Naive thymus-derived CD8-positive, alpha-beta T cell (primary cell): ENCODE data around the gene ZMIZ1. TPM values are rescaled to one million over a fixed set of nuclear protein-coding genes. Genes with fewer than 3 reads are reported as not detected.

Source experiments
- ATAC-seq, 2 donors: fragments of 150-1000 bp; cut with Tn5 transposase in 1 of 2; sonication (Bioruptor Pico), chemical (Tn5 transposase) in 1 of 2; 1 replicate in 1 of 2; 2 replicates in 1 of 2; pipeline ENCODE4 v1.10.0; 2021; ENCODE audit warnings: mild to moderate bottlenecking in 2 of 2, moderate library complexity in 2 of 2
- POLR2A ChIA-PET: fragments of 350-600 bp; sonication (Branson Sonifier 250); formaldehyde crosslinking; loops from one replicate; lab custom pipeline; 2021; ENCODE audit warnings: antibody characterized with exemption; lab: Charles Lee
- DNase-seq, 10 donors: peaks; one replicate each; pipeline versions ENCODE4 v3.0.0 to v3.0.0-alpha.2; 2020 to 2022
- H3K27ac Mint-ChIP-seq, 10 donors: one replicate each; pipeline ENCODE4 v1.8.0; 2020 to 2022; ENCODE audit warnings: mild to moderate bottlenecking in 10 of 10, mixed read lengths in 10 of 10, moderate library complexity in 4 of 10, inconsistent platforms in 1 of 10
- H3K27me3 Mint-ChIP-seq, 5 donors: one replicate each; pipeline ENCODE4 v1.8.0; 2021 to 2022; ENCODE audit warnings: mixed read lengths in 5 of 5
- H3K36me3 Mint-ChIP-seq, 3 donors: one replicate each; pipeline ENCODE4 v1.8.0; 2020 to 2022; ENCODE audit warnings: mixed read lengths in 3 of 3, mild to moderate bottlenecking in 2 of 3, inconsistent platforms in 1 of 3
- H3K4me1 Mint-ChIP-seq, 4 donors: one replicate each; pipeline ENCODE4 v1.8.0; 2021 to 2022; ENCODE audit warnings: mixed read lengths in 4 of 4
- H3K4me3 Mint-ChIP-seq, 10 donors: one replicate each; pipeline ENCODE4 v1.8.0; 2020 to 2022; ENCODE audit warnings: mild to moderate bottlenecking in 10 of 10, mixed read lengths in 10 of 10, moderate library complexity in 6 of 10, inconsistent platforms in 1 of 10
- H3K9me3 Mint-ChIP-seq, 9 donors: one replicate each; pipeline ENCODE4 v1.8.0; 2020 to 2022; ENCODE audit warnings: mixed read lengths in 9 of 9, mild to moderate bottlenecking in 3 of 9, inconsistent platforms in 1 of 9, moderate library complexity in 1 of 9
- polyA plus RNA-seq, 3 donors: library from polyadenylated mRNA; unstranded; fragments of 300-500 nt; fragmentation: Illumina TruSeq; gene quantifications; one replicate each; pipeline ENCODE4 v1.2.3, GENCODE V29; 2021
- total RNA-seq, 8 experiments: library from RNA in 2 of 8; stranded (reverse) in 2 of 8; gene quantifications; one replicate each; pipeline ENCODE4 v1.2.3 and lab custom pipeline; 2021 to 2026

The ZMIZ1 gene
- total and polyA plus RNA-seq, 5 experiments from 2014 or later: 1.4 to 11.6 (median 2.7) TPM

GRCh38 chr10:79025199-79025832, 43.5 kb upstream of the ZMIZ1 start:
- peak overlapping the region; percentile 76 to 90 (median 86) for H3K27ac Mint-ChIP-seq
- H3K9me3 Mint-ChIP-seq: no peaks in the 10 kb centered on the region
- ATAC-seq (peak; percentile 80 to 81), DNase-seq (peak; percentile 43 to 86 (median 72))
- peak overlapping the region; percentile 11 to 75 (median 58) for H3K4me3 Mint-ChIP-seq
- H3K36me3 Mint-ChIP-seq: no peaks in the 10 kb centered on the region
- POLR2A ChIA-PET: interaction anchor here (0.6 to 2.2 kb wide), 2 partner anchors 22 to 117 kb away, joined by 3 to 15 read pairs; no protein-coding TSS in a partner anchor
- peaks cover 40 to 74% (median 56%) of the 10 kb centered on the region in 4 donors for H3K4me1 Mint-ChIP-seq
- no peaks in the 10 kb centered on the region for H3K27me3 Mint-ChIP-seq

- DNase-seq: no peak
- no peaks in the 10 kb centered on the region for H3K36me3 Mint-ChIP-seq
- peak overlapping the region; percentile 80 to 90 (median 86) for H3K27ac Mint-ChIP-seq
- ATAC-seq: no peak
- peak overlapping the region in 4 of 10 donors; percentile 41 to 75 (median 64) for H3K4me3 Mint-ChIP-seq
- H3K9me3 Mint-ChIP-seq: no peaks in the 10 kb centered on the region
- POLR2A ChIA-PET: interaction anchor here (0.6 to 1.4 kb wide), 2 partner anchors 88 to 296 kb away, joined by 3 to 4 read pairs; no protein-coding TSS in a partner anchor
- peaks cover 40 to 77% (median 56%) of the 10 kb centered on the region in 4 donors for H3K4me1 Mint-ChIP-seq
- H3K27me3 Mint-ChIP-seq: no peaks in the 10 kb centered on the region
Measured at GRCh38 chr10:79026341-79026761, 42.4 kb upstream of the ZMIZ1 start.

- POLR2A ChIA-PET: interaction anchor here (0.6 to 1.4 kb wide), 2 partner anchors 87 to 296 kb away, joined by 3 to 4 read pairs; no protein-coding TSS in a partner anchor
- no peaks in the 10 kb centered on the region for H3K9me3 Mint-ChIP-seq
- peak overlapping the region in 9 of 10 donors; percentile 15 to 84 (median 72) for H3K4me3 Mint-ChIP-seq
- H3K27me3 Mint-ChIP-seq: no peaks in the 10 kb centered on the region
- DNase-seq: no peak
- H3K4me1 Mint-ChIP-seq: peaks cover 40 to 77% (median 56%) of the 10 kb centered on the region in 4 donors
- peak overlapping the region in 8 of 10 donors; percentile 69 to 91 (median 78) for H3K27ac Mint-ChIP-seq
- ATAC-seq: no peak
- H3K36me3 Mint-ChIP-seq: no peaks in the 10 kb centered on the region
Measured at GRCh38 chr10:79026806-79027146, 42.0 kb upstream of the ZMIZ1 start.

- Mint-ChIP-seq H3K36me3 (no peaks in the 10 kb centered on the region), H3K27ac (peak overlapping the region; percentile 69 to 91 (median 76)), H3K4me1 (peaks cover 40 to 77% (median 56%) of the 10 kb centered on the region in 4 donors), H3K27me3 (no peaks in the 10 kb centered on the region), H3K9me3 (no peaks in the 10 kb centered on the region), H3K4me3 (peak overlapping the region in 9 of 10 donors; percentile 30 to 84 (median 72))
- POLR2A ChIA-PET: interaction anchor here (0.6 to 2.6 kb wide), 11 partner anchors 8 to 295 kb away, joined by 3 to 17 read pairs (median 3); no protein-coding TSS in a partner anchor
- ATAC-seq: peak; percentile 69
- DNase-seq: peak in 8 of 10 donors; percentile 29 to 77 (median 60)
Measured at GRCh38 chr10:79027147-79028055, 41.4 kb upstream of the ZMIZ1 start.

GRCh38 chr10:79028056-79028430, 40.7 kb upstream of the ZMIZ1 start:
- no peaks in the 10 kb centered on the region for H3K9me3 Mint-ChIP-seq

GRCh38 chr10:79028451-79029010, 40.2 kb upstream of the ZMIZ1 start:
- H3K36me3 Mint-ChIP-seq: no peaks in the 10 kb centered on the region
- POLR2A ChIA-PET: interaction anchor here (0.7 to 2.6 kb wide), 10 partner anchors 9 to 111 kb away, joined by 3 to 17 read pairs (median 4); no protein-coding TSS in a partner anchor
- peak overlapping the region in 5 of 10 donors; percentile 56 to 84 (median 76) for H3K4me3 Mint-ChIP-seq
- peaks cover 0 to 2% (median 0%) of the 10 kb centered on the region in 5 donors for H3K27me3 Mint-ChIP-seq
- H3K4me1 Mint-ChIP-seq: peaks cover 35 to 70% (median 51%) of the 10 kb centered on the region in 4 donors
- H3K27ac Mint-ChIP-seq: peak overlapping the region; percentile 40 to 91 (median 76)
- no peak for DNase-seq
- H3K9me3 Mint-ChIP-seq: no peaks in the 10 kb centered on the region
- ATAC-seq: no peak

More at GRCh38 chr10:79028056-79028430, 40.7 kb upstream of the ZMIZ1 start:
- DNase-seq (no peak), ATAC-seq (no peak)
- H3K27ac Mint-ChIP-seq: peak overlapping the region; percentile 40 to 91 (median 76)
- H3K4me3 Mint-ChIP-seq: peak overlapping the region in 9 of 10 donors; percentile 30 to 84 (median 72)
- no peaks in the 10 kb centered on the region for H3K36me3 Mint-ChIP-seq
- POLR2A ChIA-PET: interaction anchor here (0.7 to 2.6 kb wide), 11 partner anchors 9 to 112 kb away, joined by 3 to 17 read pairs (median 3); no protein-coding TSS in a partner anchor
- peaks cover 36 to 75% (median 53%) of the 10 kb centered on the region in 4 donors for H3K4me1 Mint-ChIP-seq
- H3K27me3 Mint-ChIP-seq: peaks cover 0 to 2% (median 0%) of the 10 kb centered on the region in 5 donors

GRCh38 chr10:79029478-79030390, 39.0 kb upstream of the ZMIZ1 start:
- ATAC-seq (no peak), DNase-seq (no peak)
- H3K4me1 Mint-ChIP-seq: peaks cover 40 to 67% (median 45%) of the 10 kb centered on the region in 4 donors
- peak overlapping the region in 3 of 10 donors; percentile 14 to 46 (median 16) for H3K4me3 Mint-ChIP-seq
- no peaks in the 10 kb centered on the region for H3K9me3 Mint-ChIP-seq
- POLR2A ChIA-PET: interaction anchor here (0.7 to 2.6 kb wide), 2 partner anchors 16 to 19 kb away, joined by 5 to 17 read pairs; no protein-coding TSS in a partner anchor
- H3K27me3 Mint-ChIP-seq: peaks cover 0 to 7% (median 0%) of the 10 kb centered on the region in 5 donors
- peak overlapping the region in 7 of 10 donors; percentile 41 to 83 (median 58) for H3K27ac Mint-ChIP-seq
- no peaks in the 10 kb centered on the region for H3K36me3 Mint-ChIP-seq

- Mint-ChIP-seq H3K4me3 (no peak overlapping the region), H3K27ac (no peak overlapping the region), H3K27me3 (peaks cover 0 to 9% (median 0%) of the 10 kb centered on the region in 5 donors), H3K36me3 (no peaks in the 10 kb centered on the region), H3K4me1 (peaks cover 34 to 65% (median 37%) of the 10 kb centered on the region in 4 donors), H3K9me3 (no peaks in the 10 kb centered on the region)
- DNase-seq (no peak), ATAC-seq (no peak)
- POLR2A ChIA-PET: no interaction called here
Measured at GRCh38 chr10:79030705-79031104, 38.1 kb upstream of the ZMIZ1 start.

- no peaks in the 10 kb centered on the region for H3K36me3 Mint-ChIP-seq
- POLR2A ChIA-PET: interaction anchor here (1.1 kb wide), 1 partner anchor 35 kb away, joined by 3 read pairs; no protein-coding TSS in a partner anchor
- ATAC-seq (no peak), DNase-seq (no peak)
- H3K4me3 Mint-ChIP-seq: no peak overlapping the region
- no peaks in the 10 kb centered on the region for H3K9me3 Mint-ChIP-seq
- H3K27me3 Mint-ChIP-seq: peaks cover 0 to 9% (median 0%) of the 10 kb centered on the region in 5 donors
- peaks cover 26 to 56% (median 30%) of the 10 kb centered on the region in 4 donors for H3K4me1 Mint-ChIP-seq
- H3K27ac Mint-ChIP-seq: peak overlapping the region in 1 of 10 donors; percentile 27
Measured at GRCh38 chr10:79031723-79032122, 37.0 kb upstream of the ZMIZ1 start.

- Mint-ChIP-seq H3K4me1 (peaks cover under 1 to 31% (median 11%) of the 10 kb centered on the region in 4 donors), H3K9me3 (no peaks in the 10 kb centered on the region), H3K27me3 (peaks cover 0 to 9% (median 0%) of the 10 kb centered on the region in 5 donors), H3K27ac (peak overlapping the region in 5 of 10 donors; percentile 6 to 49 (median 36)), H3K4me3 (peak overlapping the region in 1 of 10 donors; percentile 60), H3K36me3 (no peaks in the 10 kb centered on the region)
- no peak for DNase-seq
- ATAC-seq: no peak
- POLR2A ChIA-PET: no interaction called here
Measured at GRCh38 chr10:79034271-79034876, 34.4 kb upstream of the ZMIZ1 start.
